H9 (cell line): ENCODE measurements around the gene ZNF318. TPM values are rescaled to one million over a fixed set of nuclear protein-coding genes. Genes with fewer than 3 reads are reported as not detected.

Experiments
- DNase-seq: peaks from one replicate; pipeline ENCODE4 v3.0.0-alpha.2; 2017
- H2AFZ ChIP-seq: one replicate; pipeline ENCODE4 v1.6.1; 2013; ENCODE audit warnings: mild to moderate bottlenecking, low read length, control low read depth, moderate library complexity
- H2AK5ac ChIP-seq: 2 replicates; pipeline ENCODE4 v1.6.1; 2013; ENCODE audit warnings: low read length, control low read depth, mixed read lengths; ENCODE audit not compliant: insufficient read length
- H2BK120ac ChIP-seq: one replicate; pipeline ENCODE4 v1.6.1; 2013; ENCODE audit warnings: low read depth, mild to moderate bottlenecking, low read length, control low read depth, inconsistent platforms; ENCODE audit not compliant: poor library complexity, severe bottlenecking
- H2BK12ac ChIP-seq: 2 replicates; pipeline ENCODE4 v1.6.1; 2013; ENCODE audit warnings: low read length, control low read depth, mixed read lengths, low read depth; ENCODE audit not compliant: insufficient read length
- H2BK15ac ChIP-seq: 2 replicates; pipeline ENCODE4 v1.6.1; 2013; ENCODE audit warnings: low read depth, low read length, control low read depth
- H2BK20ac ChIP-seq: one replicate; pipeline ENCODE4 v1.6.1; 2013; ENCODE audit warnings: low read depth, mild to moderate bottlenecking, low read length, control low read depth, inconsistent platforms; ENCODE audit not compliant: poor library complexity, severe bottlenecking
- H2BK5ac ChIP-seq: 2 replicates; pipeline ENCODE4 v1.6.1; 2013; ENCODE audit warnings: low read length, control low read depth, mixed read lengths; ENCODE audit not compliant: insufficient read length
- H3K14ac ChIP-seq: 2 replicates; pipeline ENCODE4 v1.6.1; 2013; ENCODE audit warnings: low read length, control low read depth; ENCODE audit not compliant: insufficient read depth
- H3K18ac ChIP-seq: 2 replicates; pipeline ENCODE4 v1.6.1; 2013; ENCODE audit warnings: low read depth, mild to moderate bottlenecking, mixed read lengths, low read length, control low read depth; ENCODE audit not compliant: insufficient read length
- H3K23ac ChIP-seq: 2 replicates; pipeline ENCODE4 v1.6.1; 2013; ENCODE audit warnings: low read length, control low read depth, mixed read lengths, low read depth; ENCODE audit not compliant: insufficient read length
- H3K23me2 ChIP-seq: 2 replicates; pipeline ENCODE4 v1.6.1; 2013; ENCODE audit warnings: low read depth, mild to moderate bottlenecking, mixed read lengths, low read length, control low read depth; ENCODE audit not compliant: insufficient read length, poor library complexity, severe bottlenecking
- H3K27ac ChIP-seq: 2 replicates; pipeline ENCODE4 v1.5.1; 2013; ENCODE audit warnings: low read length, control low read depth, mixed read lengths, low read depth; ENCODE audit not compliant: insufficient read length
- H3K27me3 ChIP-seq: 2 replicates; pipeline ENCODE4 v1.6.1; 2013; ENCODE audit warnings: low read length, control low read depth, inconsistent platforms; ENCODE audit not compliant: insufficient read depth
- H3K4ac ChIP-seq: 2 replicates; pipeline ENCODE4 v1.6.1; 2013; ENCODE audit warnings: low read depth, mild to moderate bottlenecking, control low read depth, inconsistent platforms, low read length, moderate library complexity
- H3K4me1 ChIP-seq: 2 replicates; pipeline ENCODE4 v1.6.1; 2013; ENCODE audit warnings: low read length, control low read depth, inconsistent platforms; ENCODE audit not compliant: insufficient read depth
- H3K4me2 ChIP-seq: 2 replicates; pipeline ENCODE4 v1.6.1; 2013; ENCODE audit warnings: low read length, control low read depth, mixed read lengths; ENCODE audit not compliant: insufficient read length, insufficient read depth
- H3K56ac ChIP-seq: 2 replicates; pipeline ENCODE4 v1.6.1; 2013; ENCODE audit warnings: low read depth, mild to moderate bottlenecking, mixed read lengths, low read length, control low read depth; ENCODE audit not compliant: insufficient read length
- H3K79me1 ChIP-seq: 2 replicates; pipeline ENCODE4 v1.6.1; 2013; ENCODE audit warnings: low read depth, mild to moderate bottlenecking, moderate library complexity, low read length, control low read depth, inconsistent platforms; ENCODE audit not compliant: insufficient read depth, poor library complexity, severe bottlenecking
- H3K79me2 ChIP-seq: 2 replicates; pipeline ENCODE4 v1.6.1; 2013; ENCODE audit warnings: low read length, control low read depth, inconsistent platforms; ENCODE audit not compliant: insufficient read depth
- H3K9ac ChIP-seq: 2 replicates; pipeline ENCODE4 v1.6.1; 2013; ENCODE audit warnings: low read length, control low read depth, mixed read lengths; ENCODE audit not compliant: insufficient read length; ENCODE audit errors: extremely low read depth
- H3K9me3 ChIP-seq: one replicate; pipeline ENCODE4 v1.6.1; 2013; ENCODE audit warnings: low read depth, low read length, inconsistent platforms; ENCODE audit not compliant: control insufficient read depth
- H3T11ph ChIP-seq: one replicate; pipeline ENCODE4 v1.6.1; 2013; ENCODE audit warnings: mild to moderate bottlenecking, low read length, control low read depth, inconsistent platforms
- H4K20me1 ChIP-seq: one replicate; pipeline ENCODE4 v1.6.1; 2013; ENCODE audit not compliant: control insufficient read depth, insufficient read length, insufficient read depth
- H4K5ac ChIP-seq: 2 replicates; pipeline ENCODE4 v1.6.1; 2013; ENCODE audit warnings: low read depth, mild to moderate bottlenecking, mixed read lengths, low read length, control low read depth; ENCODE audit not compliant: insufficient read length
- H4K8ac ChIP-seq: replicated peaks from 2 replicates; pipeline ENCODE4 v1.6.1; 2013; ENCODE audit warnings: low read length, control low read depth, mixed read lengths, low read depth; ENCODE audit not compliant: insufficient read length
- H4K91ac ChIP-seq: 2 replicates; pipeline ENCODE4 v1.6.1; 2013; ENCODE audit warnings: low read depth, mild to moderate bottlenecking, moderate library complexity, mixed read lengths, low read length, control low read depth; ENCODE audit not compliant: insufficient read length
- H3K27ac Mint-ChIP-seq, 3 experiments: 2 replicates in 2 of 3; 3 replicates in 1 of 3; pipeline ENCODE4 v1.8.0; 2020 to 2021; ENCODE audit warnings: mixed read lengths in 3 of 3, mild to moderate bottlenecking in 1 of 3, moderate library complexity in 1 of 3
- H3K27me3 Mint-ChIP-seq: 2 replicates; pipeline ENCODE4 v1.8.0; 2021; ENCODE audit warnings: low read depth, mild to moderate bottlenecking, moderate library complexity, mixed read lengths
- H3K36me3 Mint-ChIP-seq, 3 experiments: 2 replicates in 2 of 3; 3 replicates in 1 of 3; pipeline ENCODE4 v1.8.0; 2020 to 2021; ENCODE audit warnings: low read depth in 3 of 3, mixed read lengths in 3 of 3; ENCODE audit not compliant: insufficient read depth in 1 of 3
- H3K4me1 Mint-ChIP-seq, 2 experiments: 2 replicates each; pipeline ENCODE4 v1.8.0; 2020; ENCODE audit warnings: mixed read lengths in 2 of 2
- H3K4me3 Mint-ChIP-seq, 2 experiments: 2 replicates in 1 of 2; 3 replicates in 1 of 2; pipeline ENCODE4 v1.8.0; 2020 to 2021; ENCODE audit warnings: mild to moderate bottlenecking in 2 of 2, mixed read lengths in 2 of 2, moderate library complexity in 1 of 2
- H3K9me3 Mint-ChIP-seq, 2 experiments: 2 replicates in 1 of 2; 3 replicates in 1 of 2; pipeline ENCODE4 v1.8.0; 2020; ENCODE audit warnings: mild to moderate bottlenecking in 2 of 2, mixed read lengths in 2 of 2, moderate library complexity in 1 of 2
- WGBS: extraction: QIAGEN DNeasy Blood & Tissue Kit; methylation state at CpG from one replicate; pipeline ENCODE4 v1.1.7; 2013; ENCODE audit warnings: missing lambda C conversion rate, low lambda C conversion rate, mixed read lengths; ENCODE audit not compliant: insufficient read length; ENCODE audit errors: extremely low coverage; 5-methylcytosine and 5-hydroxymethylcytosine counted together
- total RNA-seq: library from RNA; stranded (reverse); gene quantifications from 2 replicates; pipeline ENCODE4 v1.2.1, GENCODE V29; 2021
- TF ChIP-seq, protein P1 (sequence below): fragments of 200-600 bp; sonication (generic); conservative IDR thresholded peaks from 3 replicates; pipeline ENCODE4 v1.8.0; 2021; ENCODE audit warnings: antibody characterized with exemption, mild to moderate bottlenecking

Gene ZNF318
- total RNA-seq, 1 experiment from 2014 or later: 16.3 TPM

GRCh38 chr6:43331470-43331869 is 38.0 kb downstream of the ZNF318 start:
- no peak overlapping the region for H4K8ac ChIP-seq
- no peaks in the 10 kb centered on the region for H3K9me3 ChIP-seq
- no peak overlapping the region for H3K4me2 ChIP-seq
- no peak overlapping the region for H2BK15ac ChIP-seq
- Mint-ChIP-seq H3K27ac (no peak overlapping the region), H3K9me3 (no peaks in the 10 kb centered on the region), H3K27me3 (no peaks in the 10 kb centered on the region; the same call in none of the 2 replicates), H3K4me1 (peaks cover 0 to 5% of the 10 kb centered on the region in 2 experiments; a peak in 2 of 4 replicates), H3K36me3 (no peaks in the 10 kb centered on the region), H3K4me3 (no peak overlapping the region)
- H2BK120ac ChIP-seq: no peak overlapping the region
- H3K4ac ChIP-seq: no peak overlapping the region
- H3T11ph ChIP-seq: no peak overlapping the region
- H2BK5ac ChIP-seq: no peak overlapping the region
- no peaks in the 10 kb centered on the region for H3K79me2 ChIP-seq
- no peaks in the 10 kb centered on the region for H4K20me1 ChIP-seq
- no peak overlapping the region for H3K9ac ChIP-seq
- H2BK12ac ChIP-seq: no peak overlapping the region
- no peaks in the 10 kb centered on the region for H3K79me1 ChIP-seq
- H2AK5ac ChIP-seq: no peak overlapping the region
- no peak overlapping the region for H3K27ac ChIP-seq
- H3K18ac ChIP-seq: no peak overlapping the region
- TF ChIP-seq, protein P1, sequence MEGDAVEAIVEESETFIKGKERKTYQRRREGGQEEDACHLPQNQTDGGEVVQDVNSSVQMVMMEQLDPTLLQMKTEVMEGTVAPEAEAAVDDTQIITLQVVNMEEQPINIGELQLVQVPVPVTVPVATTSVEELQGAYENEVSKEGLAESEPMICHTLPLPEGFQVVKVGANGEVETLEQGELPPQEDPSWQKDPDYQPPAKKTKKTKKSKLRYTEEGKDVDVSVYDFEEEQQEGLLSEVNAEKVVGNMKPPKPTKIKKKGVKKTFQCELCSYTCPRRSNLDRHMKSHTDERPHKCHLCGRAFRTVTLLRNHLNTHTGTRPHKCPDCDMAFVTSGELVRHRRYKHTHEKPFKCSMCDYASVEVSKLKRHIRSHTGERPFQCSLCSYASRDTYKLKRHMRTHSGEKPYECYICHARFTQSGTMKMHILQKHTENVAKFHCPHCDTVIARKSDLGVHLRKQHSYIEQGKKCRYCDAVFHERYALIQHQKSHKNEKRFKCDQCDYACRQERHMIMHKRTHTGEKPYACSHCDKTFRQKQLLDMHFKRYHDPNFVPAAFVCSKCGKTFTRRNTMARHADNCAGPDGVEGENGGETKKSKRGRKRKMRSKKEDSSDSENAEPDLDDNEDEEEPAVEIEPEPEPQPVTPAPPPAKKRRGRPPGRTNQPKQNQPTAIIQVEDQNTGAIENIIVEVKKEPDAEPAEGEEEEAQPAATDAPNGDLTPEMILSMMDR: no peak
- H3K23me2 ChIP-seq: no peaks in the 10 kb centered on the region
- H2AFZ ChIP-seq: no peak overlapping the region
- H3K27me3 ChIP-seq: no peaks in the 10 kb centered on the region
- H4K5ac ChIP-seq: no peak overlapping the region
- no peak overlapping the region for H3K23ac ChIP-seq
- H4K91ac ChIP-seq: no peak overlapping the region
- H3K4me1 ChIP-seq: no peaks in the 10 kb centered on the region
- no peak for DNase-seq
- no peak overlapping the region for H3K56ac ChIP-seq
- WGBS: no CpG with 5 or more reads among the region's 1 CpG
- no peak overlapping the region for H3K14ac ChIP-seq
- H2BK20ac ChIP-seq: no peak overlapping the region
